GM21381 (cell line): ENCODE data around the gene MAVS.

Experiments used
- ATAC-seq: cut with Tn5 transposase; IDR thresholded peaks from one replicate; pipeline ENCODE4 v1.9.1; 2021; ENCODE audit warnings: mild to moderate bottlenecking, moderate library complexity; ENCODE audit not compliant: unreplicated experiment

Gene MAVS

GRCh38 chr20:3846740-3847428 lies at the start of gene MAVS:
Gene MAVS, plus strand, starts transcription at chr20:3846834. Its CDS starts 7,791 bp downstream, at chr20:3854625.
- peak; percentile 90 for ATAC-seq

DNA sequence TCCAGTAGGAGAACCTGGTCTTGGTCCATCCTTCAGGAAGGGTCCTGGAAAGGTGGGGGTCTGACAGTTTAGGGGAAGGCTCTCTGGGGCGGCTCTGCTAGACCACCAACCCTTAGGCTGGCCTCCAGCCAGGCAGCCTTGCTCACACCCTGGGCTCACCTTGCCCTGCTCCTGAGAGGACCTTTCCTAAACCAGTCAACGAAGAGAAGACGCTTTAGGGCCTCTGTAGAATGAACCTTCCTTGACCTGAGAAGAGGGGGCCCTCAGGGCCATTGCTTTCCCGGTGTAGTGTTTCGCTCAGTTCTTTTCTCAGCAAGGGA lies 49.4 kb upstream of the MAVS start:
- no peak for ATAC-seq

GRCh38 chr20:3797592-3798372 lies 48.9 kb upstream of the MAVS start:
- ATAC-seq, result no peak

DNA sequence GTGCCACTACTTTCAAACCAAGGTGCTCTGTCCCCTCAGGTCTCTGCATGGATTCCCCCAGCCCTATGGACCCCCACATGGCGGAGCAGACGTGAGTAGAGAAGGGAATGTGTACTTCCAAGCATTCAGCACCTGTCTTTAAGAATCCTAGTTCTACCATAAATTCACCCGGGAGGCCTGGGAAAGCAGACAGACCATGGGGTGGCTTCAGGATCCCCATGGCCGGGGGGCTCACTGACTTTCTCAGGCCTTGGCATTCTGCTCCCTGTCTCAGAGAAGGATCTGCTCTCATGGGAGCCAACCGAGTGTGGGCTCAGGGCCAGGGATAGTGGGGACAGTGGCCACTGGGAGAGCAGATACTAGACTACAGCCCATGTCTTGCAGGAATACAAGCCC lies 48.3 kb upstream of the MAVS start:
- no peak for ATAC-seq

DNA sequence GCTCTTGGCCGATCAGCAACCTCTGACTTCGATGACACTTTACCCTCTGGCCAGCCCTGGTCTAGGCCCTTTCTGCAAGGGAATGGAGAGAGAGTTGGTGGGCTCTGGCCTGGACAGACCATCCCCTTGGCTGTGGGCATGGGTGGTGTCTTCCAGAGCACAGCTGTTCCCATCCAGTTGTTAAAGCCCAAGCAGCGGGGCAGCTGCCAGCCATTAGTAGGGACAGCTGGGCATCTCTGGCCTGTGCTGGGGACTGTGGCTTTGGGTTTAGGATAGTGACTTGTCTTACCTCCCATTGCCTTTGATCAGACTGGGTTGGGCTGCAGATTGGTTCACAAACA lies 47.8 kb upstream of the MAVS start:
- no peak for ATAC-seq

GRCh38 chr20:3800256-3800877 lies 46.3 kb upstream of the MAVS start:
- no peak for ATAC-seq

DNA sequence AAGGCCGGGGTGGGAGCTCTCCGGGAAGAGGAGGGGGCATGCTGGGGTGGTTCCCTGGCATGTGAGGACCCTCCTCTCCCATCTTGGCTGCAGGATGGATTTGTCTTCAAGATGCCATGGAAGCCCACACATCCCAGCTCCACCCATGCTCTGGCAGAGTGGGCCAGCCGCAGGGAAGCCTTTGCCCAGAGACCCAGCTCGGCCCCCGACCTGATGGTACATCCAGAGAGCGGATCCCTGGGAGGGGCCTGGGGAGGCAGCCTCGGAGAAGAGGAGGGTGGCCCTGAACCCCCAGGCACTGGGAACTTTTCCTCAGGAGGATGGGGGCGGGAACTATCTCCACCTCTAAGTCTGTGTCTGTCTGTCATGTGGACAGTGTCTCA lies 45.8 kb upstream of the MAVS start:
- no peak for ATAC-seq

DNA sequence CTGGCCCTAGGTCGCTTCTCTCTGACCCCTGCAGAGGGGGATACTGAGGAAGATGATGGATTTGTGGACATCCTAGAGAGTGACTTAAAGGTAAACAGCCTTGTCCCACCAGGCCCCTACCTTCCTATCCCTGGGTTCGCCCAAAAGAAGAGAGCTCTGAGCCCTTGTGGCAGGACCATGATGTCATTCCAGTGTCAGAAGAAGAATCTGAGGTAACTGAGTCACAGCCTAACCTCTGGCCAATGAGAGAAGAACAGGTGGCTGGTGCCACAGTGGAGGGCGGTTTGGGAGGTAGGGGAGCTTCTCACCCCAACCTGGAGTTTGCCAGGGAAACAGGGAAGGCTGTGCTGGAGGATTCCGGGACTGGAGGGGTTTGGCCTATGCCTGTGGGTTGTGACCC lies 45.3 kb upstream of the MAVS start:
- no peak for ATAC-seq

GRCh38 chr20:3801846-3802245 lies 44.8 kb upstream of the MAVS start:
- no peak for ATAC-seq

GRCh38 chr20:3802524-3803239 lies 44.0 kb upstream of the MAVS start:
- ATAC-seq, result no peak

DNA sequence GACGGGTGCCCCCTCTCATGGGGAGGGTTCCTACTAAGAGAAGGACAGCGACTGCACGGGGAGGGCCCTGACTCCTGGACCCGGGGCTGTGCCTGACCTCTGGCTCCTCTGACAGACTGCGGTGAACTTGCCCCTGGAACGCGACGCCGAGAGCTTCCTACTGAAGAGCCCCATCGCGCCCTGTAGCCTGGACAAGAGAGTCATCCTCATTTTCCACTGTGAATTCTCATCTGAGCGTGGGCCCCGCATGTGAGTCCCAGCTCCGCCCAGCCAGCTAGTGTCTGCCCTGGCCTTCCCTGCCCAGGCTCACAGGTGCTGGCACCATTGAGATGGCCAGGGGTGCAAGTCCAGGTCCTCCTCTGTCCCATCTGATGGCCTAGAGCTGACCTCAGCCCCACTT lies 43.3 kb upstream of the MAVS start:
- ATAC-seq, result no peak

DNA sequence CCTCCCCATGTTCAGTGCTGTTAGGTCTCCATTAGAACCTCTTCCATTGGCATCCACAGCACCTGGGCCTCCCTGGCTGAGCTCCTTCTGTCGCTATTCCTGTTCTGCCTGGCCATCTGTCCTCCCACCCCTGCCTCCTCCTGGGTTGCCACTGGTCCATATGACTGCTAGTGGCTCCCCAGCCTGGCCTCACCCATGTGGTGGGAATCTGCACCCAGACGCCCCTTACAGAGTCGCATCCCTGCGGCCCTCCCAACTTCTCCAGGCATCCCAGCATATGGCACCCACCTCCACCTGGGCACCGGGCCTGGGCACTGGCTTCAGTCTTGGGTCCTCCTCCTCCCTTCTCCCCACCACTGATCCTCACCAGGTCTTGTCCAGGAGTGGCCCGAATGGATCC lies 42.8 kb upstream of the MAVS start:
- no peak for ATAC-seq

DNA sequence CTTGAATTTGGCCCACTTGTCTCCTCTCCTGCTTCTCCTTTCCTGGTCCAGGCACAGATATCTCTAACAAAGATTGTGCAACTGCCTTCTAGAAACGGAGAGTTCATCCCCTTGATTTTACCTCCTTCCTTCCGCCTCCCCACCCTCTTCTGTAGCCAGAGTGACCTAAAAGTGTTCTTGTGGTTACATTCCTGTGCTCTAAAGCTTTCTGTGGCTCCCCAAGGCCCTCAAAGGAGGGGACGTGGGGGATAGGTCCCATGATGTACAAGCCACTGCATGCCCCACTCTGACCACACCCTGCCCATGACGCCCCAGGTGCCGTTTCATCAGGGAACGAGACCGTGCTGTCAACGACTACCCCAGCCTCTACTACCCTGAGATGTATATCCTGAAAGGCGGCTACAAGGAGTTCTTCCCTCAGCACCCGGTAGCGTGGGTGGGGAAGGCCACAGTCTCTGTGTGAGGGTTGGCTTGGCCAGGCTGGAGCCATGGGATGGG lies 42.3 kb upstream of the MAVS start:
- no peak for ATAC-seq

DNA sequence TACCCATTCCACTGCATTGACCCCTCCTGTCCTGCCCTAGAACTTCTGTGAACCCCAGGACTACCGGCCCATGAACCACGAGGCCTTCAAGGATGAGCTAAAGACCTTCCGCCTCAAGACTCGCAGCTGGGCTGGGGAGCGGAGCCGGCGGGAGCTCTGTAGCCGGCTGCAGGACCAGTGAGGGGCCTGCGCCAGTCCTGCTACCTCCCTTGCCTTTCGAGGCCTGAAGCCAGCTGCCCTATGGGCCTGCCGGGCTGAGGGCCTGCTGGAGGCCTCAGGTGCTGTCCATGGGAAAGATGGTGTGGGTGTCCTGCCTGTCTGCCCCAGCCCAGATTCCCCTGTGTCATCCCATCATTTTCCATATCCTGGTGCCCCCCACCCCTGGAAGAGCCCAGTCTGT lies 41.9 kb upstream of the MAVS start:
- no peak for ATAC-seq

DNA sequence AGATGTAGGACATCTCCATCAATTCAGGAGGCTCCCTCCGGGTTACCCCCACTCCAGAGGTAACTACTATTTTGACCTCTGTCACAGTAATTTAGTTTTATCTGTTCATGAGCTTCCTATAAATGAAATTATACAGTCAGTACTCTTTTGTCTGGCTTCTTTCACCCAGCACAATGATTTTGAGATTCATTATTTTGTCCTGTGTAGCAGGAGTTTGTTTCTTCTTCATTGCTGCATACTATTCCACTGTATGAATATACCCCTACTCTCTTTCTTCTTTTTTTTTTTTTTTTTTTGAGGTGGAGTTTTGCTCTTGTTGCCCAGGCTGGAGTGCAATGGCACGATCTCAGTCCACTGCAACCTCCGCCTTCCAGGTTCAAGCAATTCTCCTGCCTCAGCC lies 38.1 kb upstream of the MAVS start:
- ATAC-seq, result no peak

DNA sequence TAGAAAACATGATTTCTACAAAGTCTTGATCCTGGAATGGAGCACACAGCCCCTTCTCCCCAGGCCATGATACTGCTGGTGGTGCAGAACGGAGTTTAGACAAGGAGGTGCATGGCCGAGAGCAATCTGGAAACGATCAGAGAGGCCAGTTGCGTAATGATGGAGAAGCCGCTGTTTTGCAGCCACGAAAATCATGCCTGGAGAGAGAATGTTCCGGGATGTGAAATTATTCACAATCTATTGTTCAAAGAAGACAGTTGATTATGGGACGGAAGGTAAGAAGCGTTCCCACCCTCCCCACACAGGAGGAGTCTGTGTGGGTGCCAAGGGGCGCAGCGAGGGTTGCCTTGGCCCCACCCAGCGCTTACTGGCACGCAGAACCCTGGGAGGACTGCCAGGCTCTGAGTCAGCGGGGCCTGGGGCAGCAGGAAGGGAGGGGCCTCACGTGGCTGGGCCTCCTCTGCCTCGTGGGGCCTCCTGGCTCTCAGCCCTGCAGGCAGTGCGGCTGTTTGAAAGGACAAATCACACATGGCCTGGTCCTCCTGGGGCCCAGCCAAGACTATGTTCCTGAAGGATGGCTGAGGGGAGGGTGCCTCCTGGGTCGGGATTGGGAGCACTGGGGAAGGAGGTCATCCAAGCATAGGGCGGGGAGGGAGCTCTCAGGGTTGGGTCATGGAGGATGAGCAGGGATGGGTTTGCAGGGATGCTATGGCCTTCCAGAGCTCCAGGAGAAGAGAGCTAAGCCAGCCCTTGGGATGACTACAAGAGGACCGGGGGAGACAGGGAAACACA lies 35.0 kb upstream of the MAVS start:
- ATAC-seq, result no peak

GRCh38 chr20:3812259-3812681 lies 34.4 kb upstream of the MAVS start:
- no peak for ATAC-seq

DNA sequence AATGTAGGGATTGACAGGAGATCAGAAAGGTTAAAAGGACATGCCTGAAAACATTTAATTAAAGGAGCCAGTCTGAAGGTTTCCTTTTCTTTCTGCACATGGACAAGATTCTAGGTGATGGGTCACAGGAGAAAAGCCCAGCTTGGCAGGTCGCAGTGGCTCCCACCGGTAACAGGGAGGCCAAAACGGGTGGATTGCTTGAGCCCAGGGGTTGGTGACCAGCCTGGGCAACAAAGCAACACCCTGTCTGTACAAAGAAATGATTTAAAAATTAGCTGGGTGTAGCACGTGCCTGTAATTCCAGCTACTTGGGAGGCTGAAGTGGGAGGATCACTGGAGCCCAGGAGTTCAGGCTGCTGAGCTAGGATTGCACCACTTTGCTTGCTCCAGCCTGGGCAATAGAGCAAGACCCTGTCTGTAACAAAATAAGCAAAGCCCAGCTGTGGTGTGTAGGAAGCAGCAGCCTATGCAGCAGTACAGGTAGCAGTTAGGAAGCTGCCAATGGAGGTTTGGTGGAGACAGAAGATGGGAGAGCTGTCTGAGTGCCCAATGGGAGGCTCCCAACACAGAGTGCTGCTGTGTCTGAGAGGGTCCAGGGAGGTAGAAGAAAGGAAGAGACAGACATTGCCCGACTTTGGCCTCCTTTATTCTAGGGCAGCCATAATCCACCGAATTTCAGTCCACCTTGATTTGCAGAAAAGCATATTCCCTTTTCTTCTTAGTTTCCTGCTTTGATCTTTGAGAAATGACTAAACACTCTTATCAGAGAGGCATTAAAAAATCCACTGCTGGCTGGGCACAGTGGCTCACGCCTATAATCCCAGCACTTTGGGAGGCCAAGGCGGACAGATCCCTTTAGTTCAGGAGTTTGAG lies 33.4 kb upstream of the MAVS start:
- no peak for ATAC-seq

- no peak for ATAC-seq
These were observed 32.6 kb upstream of the MAVS start for GRCh38 chr20:3813848-3814581.
